SK-N-SH (cell line): Measurements from ENCODE around the gene RB1.

Experiments used
- CHD2 ChIP-seq: fragments of 150-350 bp; IDR thresholded peaks from 2 replicates; pipeline ENCODE4 v1.6.1; 2018; ENCODE audit warnings: low read length; ENCODE audit not compliant: partially characterized antibody
- EP300 ChIP-seq, 2 experiments: IDR thresholded peaks; 2 replicates each; pipeline versions ENCODE4 v1.4.0 to v1.6.1; 2012; ENCODE audit warnings: borderline replicate concordance in 1 of 2, low read depth in 1 of 2, low read length in 1 of 2
- FOSL2 ChIP-seq: IDR thresholded peaks from 2 replicates; pipeline ENCODE4 v1.4.0; 2012; ENCODE audit warnings: low read depth, mild to moderate bottlenecking, moderate library complexity, borderline replicate concordance
- MXI1 ChIP-seq: IDR thresholded peaks from 2 replicates; pipeline ENCODE4 v1.6.1; 2012; ENCODE audit warnings: mild to moderate bottlenecking, low read depth, low read length, improper control_type of control experiment
- TF ChIP-seq, protein P1 (sequence below): fragments of 200-600 bp; sonication (generic); IDR thresholded peaks from 2 replicates; pipeline ENCODE4 v1.6.1; 2017; ENCODE audit warnings: antibody characterized with exemption, mild to moderate bottlenecking, moderate library complexity
- TF ChIP-seq, protein P2 (sequence below): fragments of 150-350 bp; IDR thresholded peaks from 2 replicates; pipeline ENCODE4 v1.6.1; 2017; ENCODE audit warnings: antibody characterized with exemption, low read length, low read depth, borderline replicate concordance
- TF ChIP-seq, protein P3 (sequence below): IDR thresholded peaks from 2 replicates; pipeline ENCODE4 v1.4.0; 2012; ENCODE audit warnings: low read depth
- TF ChIP-seq, protein P4 (sequence below): IDR thresholded peaks from 2 replicates; pipeline ENCODE4 v1.4.0; 2012; ENCODE audit warnings: low read depth, borderline replicate concordance
- TF ChIP-seq, protein P5 (sequence below): IDR thresholded peaks from 2 replicates; pipeline ENCODE4 v1.6.1; 2012; ENCODE audit warnings: mild to moderate bottlenecking, low read depth, low read length, moderate library complexity

DNA sequence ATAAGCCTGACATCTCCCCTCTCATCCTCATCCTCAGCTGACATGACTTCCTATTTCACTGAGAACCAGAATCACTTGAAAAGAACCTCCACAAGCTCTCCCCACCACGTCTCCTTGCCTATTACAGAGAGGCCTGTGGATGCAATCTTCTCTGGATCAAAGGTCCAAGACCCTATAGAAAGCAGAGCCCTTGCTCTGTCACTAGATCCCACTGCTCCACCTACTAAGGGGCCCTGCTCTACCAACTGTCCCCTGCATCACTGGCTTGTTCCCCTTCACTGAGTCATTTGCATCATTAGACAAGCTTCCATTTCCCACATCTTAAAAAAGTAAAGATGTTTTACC is 188.5 kb downstream of the RB1 start:
- TF ChIP-seq MXI1: no peak
- TF ChIP-seq, protein P1, sequence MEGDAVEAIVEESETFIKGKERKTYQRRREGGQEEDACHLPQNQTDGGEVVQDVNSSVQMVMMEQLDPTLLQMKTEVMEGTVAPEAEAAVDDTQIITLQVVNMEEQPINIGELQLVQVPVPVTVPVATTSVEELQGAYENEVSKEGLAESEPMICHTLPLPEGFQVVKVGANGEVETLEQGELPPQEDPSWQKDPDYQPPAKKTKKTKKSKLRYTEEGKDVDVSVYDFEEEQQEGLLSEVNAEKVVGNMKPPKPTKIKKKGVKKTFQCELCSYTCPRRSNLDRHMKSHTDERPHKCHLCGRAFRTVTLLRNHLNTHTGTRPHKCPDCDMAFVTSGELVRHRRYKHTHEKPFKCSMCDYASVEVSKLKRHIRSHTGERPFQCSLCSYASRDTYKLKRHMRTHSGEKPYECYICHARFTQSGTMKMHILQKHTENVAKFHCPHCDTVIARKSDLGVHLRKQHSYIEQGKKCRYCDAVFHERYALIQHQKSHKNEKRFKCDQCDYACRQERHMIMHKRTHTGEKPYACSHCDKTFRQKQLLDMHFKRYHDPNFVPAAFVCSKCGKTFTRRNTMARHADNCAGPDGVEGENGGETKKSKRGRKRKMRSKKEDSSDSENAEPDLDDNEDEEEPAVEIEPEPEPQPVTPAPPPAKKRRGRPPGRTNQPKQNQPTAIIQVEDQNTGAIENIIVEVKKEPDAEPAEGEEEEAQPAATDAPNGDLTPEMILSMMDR: no peak
- TF ChIP-seq FOSL2: no peak
- no peak for TF ChIP-seq CHD2
- TF ChIP-seq, protein P2, sequence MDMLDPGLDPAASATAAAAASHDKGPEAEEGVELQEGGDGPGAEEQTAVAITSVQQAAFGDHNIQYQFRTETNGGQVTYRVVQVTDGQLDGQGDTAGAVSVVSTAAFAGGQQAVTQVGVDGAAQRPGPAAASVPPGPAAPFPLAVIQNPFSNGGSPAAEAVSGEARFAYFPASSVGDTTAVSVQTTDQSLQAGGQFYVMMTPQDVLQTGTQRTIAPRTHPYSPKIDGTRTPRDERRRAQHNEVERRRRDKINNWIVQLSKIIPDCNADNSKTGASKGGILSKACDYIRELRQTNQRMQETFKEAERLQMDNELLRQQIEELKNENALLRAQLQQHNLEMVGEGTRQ: no peak
- TF ChIP-seq, protein P3, sequence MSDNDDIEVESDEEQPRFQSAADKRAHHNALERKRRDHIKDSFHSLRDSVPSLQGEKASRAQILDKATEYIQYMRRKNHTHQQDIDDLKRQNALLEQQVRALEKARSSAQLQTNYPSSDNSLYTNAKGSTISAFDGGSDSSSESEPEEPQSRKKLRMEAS: no peak
- TF ChIP-seq, protein P4, sequence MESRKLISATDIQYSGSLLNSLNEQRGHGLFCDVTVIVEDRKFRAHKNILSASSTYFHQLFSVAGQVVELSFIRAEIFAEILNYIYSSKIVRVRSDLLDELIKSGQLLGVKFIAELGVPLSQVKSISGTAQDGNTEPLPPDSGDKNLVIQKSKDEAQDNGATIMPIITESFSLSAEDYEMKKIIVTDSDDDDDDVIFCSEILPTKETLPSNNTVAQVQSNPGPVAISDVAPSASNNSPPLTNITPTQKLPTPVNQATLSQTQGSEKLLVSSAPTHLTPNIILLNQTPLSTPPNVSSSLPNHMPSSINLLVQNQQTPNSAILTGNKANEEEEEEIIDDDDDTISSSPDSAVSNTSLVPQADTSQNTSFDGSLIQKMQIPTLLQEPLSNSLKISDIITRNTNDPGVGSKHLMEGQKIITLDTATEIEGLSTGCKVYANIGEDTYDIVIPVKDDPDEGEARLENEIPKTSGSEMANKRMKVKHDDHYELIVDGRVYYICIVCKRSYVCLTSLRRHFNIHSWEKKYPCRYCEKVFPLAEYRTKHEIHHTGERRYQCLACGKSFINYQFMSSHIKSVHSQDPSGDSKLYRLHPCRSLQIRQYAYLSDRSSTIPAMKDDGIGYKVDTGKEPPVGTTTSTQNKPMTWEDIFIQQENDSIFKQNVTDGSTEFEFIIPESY: no peak
- no peak for TF ChIP-seq EP300 (IDR thresholded peaks at IDR 0.05; ENCODE audit: borderline replicate concordance in 1 of 2, low read depth in 1 of 2, low read length in 1 of 2)
- TF ChIP-seq, protein P5, sequence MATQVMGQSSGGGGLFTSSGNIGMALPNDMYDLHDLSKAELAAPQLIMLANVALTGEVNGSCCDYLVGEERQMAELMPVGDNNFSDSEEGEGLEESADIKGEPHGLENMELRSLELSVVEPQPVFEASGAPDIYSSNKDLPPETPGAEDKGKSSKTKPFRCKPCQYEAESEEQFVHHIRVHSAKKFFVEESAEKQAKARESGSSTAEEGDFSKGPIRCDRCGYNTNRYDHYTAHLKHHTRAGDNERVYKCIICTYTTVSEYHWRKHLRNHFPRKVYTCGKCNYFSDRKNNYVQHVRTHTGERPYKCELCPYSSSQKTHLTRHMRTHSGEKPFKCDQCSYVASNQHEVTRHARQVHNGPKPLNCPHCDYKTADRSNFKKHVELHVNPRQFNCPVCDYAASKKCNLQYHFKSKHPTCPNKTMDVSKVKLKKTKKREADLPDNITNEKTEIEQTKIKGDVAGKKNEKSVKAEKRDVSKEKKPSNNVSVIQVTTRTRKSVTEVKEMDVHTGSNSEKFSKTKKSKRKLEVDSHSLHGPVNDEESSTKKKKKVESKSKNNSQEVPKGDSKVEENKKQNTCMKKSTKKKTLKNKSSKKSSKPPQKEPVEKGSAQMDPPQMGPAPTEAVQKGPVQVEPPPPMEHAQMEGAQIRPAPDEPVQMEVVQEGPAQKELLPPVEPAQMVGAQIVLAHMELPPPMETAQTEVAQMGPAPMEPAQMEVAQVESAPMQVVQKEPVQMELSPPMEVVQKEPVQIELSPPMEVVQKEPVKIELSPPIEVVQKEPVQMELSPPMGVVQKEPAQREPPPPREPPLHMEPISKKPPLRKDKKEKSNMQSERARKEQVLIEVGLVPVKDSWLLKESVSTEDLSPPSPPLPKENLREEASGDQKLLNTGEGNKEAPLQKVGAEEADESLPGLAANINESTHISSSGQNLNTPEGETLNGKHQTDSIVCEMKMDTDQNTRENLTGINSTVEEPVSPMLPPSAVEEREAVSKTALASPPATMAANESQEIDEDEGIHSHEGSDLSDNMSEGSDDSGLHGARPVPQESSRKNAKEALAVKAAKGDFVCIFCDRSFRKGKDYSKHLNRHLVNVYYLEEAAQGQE: no peak
